NCI-H345 treated with DMSO at 0.1 percent for 48 hours (cell line): Measurements from ENCODE around the gene PANX2.
A peak's percentile ranks its signal among the peaks of the same experiment; 100 is the strongest.

ENCODE experiments used
- DNase-seq: peaks from one replicate; lab custom pipeline; 2025; ENCODE audit not compliant: unreplicated experiment; lab: John Stamatoyannopoulos, UW

Gene PANX2

DNA sequence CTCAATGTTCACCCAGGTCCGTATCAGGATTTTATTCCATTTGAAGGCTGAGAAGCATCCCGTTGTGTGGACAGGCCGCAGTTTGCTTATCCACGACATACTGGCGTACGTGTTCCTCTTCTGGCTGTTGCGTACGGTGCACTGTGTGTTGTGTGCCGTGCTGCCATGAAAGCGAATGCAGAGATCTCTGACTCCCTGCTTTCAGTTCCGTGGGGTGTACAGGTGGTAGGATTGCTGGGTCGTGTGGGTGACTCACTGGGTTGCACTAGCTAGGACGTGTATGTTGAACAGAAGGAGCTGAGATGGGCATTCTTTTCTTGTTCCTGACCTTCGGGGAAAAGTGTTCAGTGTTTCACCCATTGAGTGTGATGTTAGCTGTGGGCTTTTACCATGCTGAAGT lies 40.6 kb downstream of the PANX2 start:
- no peak for DNase-seq

DNA sequence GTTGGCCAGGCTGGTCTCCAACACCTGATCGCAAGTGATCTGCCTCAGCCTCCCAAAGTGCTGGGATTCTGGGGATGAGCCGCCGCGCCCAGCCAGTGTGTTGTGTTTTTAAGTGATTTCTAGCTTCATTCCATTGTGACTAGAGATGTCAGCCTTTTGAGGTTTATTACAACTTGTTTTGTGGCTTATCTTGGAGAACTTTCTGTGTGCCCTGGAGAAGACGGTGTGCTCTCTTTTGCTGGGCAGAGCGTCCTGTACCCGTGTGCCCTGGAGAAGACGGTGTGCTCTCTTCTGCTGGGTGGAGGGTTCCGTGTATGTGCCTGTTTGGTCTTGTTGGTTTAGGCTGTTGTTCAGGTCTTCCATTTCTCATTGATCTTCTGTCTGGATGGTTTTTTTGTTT lies 42.7 kb downstream of the PANX2 start:
- DNase-seq: no peak

DNA sequence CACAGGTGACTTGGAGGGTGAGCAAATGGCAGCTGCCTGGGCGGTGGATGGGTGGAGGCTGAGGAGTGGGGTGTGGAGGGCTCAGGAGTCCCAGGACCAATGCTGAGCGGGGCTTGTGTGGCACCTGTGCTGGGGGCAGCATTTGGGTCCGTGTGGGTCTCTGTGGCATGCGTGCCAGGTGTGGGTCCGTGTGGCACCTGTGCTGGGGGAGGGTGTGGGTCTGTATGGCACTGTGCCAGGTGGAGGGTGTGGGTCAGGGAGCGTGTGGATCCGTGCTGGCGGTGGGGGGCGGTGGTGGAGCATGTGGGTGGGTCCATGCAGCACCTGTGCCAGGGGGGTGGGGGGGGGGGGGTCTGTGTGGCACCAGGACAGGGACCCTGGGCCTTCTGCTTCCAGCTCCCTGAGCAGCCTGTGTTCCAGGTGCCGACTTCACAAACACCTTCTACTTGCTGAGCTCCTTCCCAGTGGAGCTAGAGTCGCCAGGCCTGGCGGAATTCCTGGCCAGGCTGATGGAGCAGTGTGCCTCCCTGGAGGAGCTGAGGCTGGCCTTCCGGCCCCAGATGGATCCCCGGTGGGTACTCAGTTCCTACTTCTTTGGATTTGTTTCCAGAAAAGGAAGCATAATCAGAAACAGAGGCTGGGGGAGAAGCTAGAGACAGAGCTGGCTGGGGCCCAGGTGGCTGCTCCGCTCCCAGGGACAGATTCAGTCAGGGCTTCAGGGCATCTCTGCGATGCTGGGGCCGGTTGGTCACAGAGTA lies 44.9 kb downstream of the PANX2 start:
- no peak for DNase-seq

DNA sequence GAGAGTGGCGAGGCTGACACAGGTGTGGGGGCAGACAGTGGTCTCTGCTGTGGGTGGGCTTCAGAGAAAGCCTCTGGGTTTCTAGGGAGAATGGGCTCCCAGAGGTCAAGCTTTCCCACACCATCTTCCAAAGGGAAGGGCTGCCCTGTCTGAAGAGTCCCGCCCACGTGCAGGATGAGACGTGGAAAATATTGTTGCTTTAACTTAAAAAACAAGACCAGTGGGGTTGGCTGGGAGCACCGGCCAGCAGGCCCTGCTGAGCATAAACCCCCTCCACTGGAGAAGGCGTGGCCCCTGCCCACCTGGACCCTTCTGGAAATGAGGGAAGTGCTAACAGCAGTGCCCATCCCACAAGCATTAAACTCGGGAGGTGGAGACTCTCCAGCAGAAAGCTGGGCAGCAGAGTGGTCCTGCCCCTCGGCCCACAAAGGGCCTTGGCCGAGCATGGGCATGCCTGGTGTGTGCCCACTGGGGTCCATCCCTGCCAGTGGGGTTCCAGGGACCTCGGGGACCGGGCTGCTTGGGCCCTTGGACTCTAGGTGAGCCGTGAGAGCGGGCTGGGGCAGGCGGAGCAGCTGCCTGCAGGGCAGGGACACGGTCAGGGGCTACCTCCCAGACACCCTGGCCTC lies 45.6 kb downstream of the PANX2 start:
- no peak for DNase-seq

DNA sequence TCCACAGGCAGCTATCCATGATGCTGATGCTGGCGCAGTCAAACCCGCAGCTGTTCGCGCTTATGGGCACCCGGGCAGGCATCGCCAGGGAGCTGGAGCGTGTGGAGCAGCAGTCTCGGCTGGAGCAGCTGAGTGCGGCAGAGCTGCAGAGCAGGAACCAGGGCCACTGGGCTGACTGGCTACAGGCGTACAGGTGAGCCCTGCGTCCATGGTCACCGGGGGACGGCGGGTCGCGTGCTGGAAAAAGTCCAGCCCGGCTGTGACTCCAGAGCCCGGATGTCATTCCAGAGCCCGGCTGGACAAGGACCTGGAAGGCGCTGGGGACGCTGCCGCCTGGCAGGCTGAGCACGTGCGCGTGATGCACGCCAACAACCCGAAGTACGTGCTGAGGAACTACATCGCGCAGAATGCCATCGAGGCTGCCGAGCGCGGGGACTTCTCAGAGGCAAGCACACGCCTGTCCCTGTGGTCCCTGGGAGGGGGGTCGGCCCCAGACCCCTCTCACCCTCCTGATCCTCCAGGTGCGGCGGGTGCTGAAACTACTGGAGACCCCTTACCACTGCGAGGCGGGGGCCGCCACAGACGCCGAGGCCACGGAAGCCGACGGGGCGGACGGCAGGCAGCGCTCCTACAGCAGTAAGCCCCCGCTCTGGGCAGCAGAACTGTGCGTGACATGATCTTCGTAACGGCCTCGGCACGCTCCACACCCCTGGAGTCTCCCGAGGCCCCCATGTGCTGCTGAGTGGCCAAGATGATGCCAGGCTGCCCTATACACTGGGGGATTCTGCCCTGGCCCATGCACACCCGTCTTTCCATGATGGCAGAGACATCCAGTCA lies 46.4 kb downstream of the PANX2 start:
- DNase-seq: no peak

DNA sequence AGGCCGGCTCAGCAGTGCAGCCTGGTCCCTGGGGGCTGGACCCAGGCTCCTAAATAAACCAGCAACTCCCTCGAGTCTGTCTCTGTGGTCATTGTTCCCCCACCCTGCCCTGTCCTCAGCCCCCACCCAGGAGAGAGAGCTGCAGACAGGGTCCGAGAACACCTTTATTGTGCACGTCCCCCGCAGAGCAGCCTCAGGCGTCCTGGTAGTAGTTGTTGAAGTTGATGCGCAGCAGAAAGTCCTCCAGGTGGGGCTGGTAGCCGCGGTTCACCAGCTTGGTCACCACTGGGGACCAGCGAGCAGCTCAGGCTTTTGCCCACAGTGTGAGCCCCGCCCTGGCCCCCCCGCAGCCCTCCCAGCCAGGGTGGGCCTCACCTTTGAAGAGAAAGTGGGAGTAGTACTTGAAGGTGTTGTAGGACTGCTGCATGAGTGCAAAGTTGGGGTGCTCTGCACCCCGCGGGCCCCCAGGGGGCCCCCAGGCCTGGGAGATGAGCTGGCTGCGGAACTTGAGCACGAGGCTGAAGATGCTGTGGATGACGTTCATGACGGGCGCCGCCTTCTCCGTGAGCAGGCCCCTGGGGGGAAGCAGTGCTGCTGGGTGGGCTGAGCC lies 47.1 kb downstream of the PANX2 start:
- no peak for DNase-seq

DNA sequence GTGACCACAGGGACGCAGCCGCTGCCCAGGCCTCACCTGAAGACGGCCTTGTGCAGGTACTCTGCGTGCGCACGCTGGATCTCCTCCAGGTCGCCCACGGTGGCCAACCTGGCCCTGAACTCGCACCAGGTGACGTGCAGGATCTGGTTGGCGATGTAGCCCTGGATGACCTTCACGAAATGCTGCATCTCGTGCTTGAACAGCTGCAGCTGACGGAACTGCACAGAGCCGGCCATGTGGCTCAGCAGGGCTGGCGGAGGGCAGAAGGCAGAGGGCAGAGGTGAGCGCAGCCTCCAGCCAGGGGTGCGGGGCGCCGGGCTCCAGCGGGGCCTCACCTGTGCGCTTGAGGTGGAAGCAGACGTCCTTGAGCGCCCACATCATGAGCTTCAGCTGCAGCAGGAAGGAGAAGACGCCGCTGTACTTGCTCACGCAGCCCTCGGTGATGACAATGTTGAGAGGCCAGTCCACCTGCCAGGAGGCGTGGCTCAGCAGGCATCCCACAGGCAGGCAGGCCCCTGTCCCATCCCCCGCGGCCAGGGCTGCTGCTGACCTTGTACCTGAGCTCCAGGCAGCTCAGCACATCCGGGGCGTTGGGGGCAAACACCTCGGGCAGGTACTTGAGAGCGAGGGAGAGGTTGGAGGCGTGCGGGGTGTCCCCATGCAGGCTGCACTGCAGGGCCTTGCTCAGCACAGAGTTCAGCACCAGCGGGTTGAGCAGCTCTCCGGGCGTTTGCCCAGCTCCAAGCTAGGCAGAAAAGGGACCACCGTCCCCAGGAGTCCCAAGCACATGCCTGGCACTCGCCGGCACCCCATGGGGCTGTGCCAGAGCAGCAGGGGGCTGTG lies 47.8 kb downstream of the PANX2 start:
- peak; percentile 5 for DNase-seq

DNA sequence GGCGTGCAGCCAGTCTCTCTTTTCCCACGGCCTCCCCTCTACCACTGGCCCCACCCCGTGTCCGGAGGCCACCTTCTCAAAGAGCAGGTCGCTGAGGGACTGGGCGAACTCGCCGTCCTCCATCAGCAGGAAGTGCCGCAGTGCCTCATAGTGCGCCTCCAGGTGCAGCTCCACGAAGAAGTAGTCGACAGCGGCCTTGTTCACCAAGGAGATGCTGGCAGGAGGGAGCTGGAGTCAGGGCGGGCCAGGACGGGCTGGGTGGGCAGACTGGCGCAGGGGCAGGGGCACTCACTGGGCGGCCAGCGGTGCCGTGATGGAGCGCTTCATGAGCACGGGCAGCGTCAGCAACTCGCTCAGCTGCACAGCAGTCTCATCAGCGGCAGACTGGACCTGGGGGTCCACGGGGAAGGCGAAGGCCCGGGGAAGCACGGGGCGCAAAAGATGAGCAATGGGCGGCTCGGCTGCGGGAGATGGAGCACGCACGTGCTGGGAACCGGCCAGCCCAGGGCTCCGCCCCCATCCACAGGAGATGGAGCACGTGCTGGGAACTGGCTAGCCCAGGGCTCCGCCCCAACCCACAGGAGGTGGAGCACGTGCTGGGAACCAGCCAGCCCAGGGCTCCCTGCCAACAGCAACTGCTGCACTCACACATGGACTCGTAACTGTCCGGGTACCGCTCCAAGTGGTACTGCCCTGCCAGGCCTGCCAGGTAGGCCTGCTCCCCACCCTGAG lies 48.6 kb downstream of the PANX2 start:
- DNase-seq: peak; percentile 37

DNA sequence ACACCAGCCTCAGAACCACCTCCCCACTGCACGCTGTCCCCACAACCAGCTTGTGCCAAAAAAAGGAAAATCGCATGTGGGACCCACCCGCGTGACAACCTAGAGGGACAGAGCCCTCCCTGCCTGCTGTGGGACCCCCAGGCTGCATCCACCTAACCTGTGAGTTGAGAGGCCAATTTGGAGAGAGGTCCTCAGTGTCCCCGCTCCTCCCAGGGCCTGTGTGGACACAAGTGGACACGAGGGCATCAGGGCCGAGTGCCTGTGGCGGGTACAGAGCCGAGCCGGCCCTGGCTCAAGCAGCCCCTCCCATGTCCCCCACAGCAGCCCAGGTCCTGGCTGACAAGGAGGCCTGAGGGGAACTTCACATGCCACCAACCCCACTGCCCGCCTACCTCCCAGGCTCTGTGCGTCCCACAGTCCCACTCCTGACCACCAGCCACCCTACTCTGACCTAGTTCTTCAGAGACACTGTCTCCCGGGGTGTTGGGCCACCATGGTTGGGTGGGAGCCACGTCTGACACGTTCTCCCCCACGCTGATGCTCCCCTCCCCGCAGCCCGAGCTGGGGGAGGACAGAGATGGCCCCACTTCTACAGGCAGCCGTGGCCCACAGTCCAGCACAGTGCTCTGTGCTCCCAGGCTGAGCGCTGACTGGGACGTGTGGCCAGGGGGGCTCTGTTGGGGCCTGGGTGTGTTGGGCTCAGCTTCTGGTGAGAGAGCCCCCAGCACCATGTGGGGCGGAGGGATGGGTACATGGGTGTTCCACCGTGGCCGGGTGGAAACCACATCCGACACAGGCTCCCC lies 49.5 kb downstream of the PANX2 start:
- no peak for DNase-seq

DNA sequence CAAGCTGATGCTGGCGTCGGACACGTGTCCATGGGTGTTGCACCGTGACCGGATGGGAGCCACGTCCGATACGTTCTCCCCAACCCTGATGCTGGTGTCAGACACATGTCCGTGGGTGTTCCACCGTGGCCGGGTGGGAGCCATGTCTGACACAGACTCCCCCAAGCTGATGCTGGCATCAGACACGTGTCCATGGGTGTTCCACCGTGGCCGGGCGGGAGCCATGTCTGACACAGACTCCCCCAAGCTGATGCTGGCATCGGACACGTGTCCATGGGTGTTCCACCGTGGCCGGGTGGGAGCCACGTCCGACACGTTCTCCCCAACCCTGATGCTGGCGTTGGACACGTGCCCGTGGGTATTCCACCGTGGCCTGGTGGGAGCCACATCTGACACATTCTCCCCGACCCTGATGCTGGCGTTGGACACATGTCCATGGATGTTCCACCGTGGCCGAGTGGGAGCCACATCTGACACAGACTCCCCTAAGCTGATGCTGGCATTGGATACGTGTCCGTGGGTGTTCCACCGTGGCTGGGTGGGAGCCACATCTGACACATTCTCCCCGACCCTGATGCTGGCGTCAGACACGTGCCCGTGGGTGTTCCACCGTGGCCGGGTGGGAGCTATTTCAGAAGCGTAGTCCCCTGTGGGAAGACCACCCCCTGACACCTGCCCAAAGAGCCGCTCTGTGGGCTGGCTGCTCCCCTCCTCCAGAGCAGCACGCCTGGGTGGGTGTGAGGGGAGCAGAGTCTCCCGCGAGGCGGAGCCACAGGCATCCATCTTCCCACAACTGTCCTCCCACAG lies 50.3 kb downstream of the PANX2 start:
- no peak for DNase-seq

DNA sequence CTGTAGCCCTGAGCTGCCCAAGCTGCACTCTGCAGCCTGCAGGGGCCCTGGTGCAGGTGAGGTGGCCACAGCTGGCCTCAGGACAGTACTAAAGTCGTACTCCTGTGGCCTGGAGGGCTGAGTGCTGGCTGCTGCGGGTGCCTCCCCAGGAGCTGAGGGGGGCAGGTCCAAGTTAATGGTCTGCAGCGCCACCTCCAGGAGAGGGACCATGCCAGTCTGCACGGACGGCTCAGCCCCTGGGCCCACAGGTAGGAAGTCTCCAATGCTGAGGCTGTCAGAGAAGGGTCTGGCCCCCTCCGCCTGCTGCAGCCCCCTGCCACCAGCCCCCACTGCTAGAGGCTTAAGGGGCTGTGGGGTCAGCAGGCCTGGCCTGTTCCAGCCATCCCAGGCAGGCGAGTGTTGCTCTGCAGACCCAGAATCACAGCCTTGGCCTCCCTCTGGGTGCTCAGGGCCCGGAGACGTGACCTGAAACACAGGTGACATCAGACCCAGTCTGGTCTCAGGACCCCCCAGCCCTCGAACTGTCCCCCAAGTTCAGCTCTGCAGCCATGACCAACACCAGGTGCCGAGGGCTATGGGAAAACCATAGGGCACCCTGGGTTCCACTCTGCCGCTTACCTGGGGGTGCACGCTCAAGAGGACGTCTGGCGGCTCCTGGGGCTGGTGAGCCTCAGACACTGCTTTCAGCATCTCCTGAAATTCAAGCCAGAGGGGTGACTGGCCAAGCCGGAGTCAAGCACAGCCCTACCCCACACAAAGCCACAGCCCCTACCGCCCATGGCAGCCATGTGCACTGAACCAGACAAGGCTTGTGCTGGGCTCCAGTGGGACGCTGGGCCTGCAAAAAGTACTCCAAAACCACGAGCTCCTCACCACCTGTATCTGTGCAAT lies 51.1 kb downstream of the PANX2 start:
- DNase-seq: no peak

DNA sequence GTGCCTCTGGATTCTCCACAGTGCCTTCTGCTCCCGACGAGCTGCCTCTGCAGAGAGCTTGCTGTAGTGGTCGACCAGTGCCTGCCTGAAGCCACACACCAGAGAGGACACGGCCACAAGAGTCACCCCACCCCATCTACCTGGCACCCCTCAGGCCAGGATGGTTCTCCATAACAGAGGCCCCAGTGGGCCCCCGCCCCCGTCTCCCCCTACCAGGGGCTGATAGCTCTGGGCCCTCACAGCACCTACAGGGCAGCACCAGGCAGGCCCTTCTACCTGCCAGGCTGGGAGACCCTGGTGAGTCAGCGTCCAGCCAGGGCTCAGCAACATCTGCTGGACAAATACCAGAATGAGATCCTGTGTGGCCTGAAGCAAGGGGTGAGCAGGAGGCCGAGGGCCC lies 52.0 kb downstream of the PANX2 start:
- no peak for DNase-seq

DNA sequence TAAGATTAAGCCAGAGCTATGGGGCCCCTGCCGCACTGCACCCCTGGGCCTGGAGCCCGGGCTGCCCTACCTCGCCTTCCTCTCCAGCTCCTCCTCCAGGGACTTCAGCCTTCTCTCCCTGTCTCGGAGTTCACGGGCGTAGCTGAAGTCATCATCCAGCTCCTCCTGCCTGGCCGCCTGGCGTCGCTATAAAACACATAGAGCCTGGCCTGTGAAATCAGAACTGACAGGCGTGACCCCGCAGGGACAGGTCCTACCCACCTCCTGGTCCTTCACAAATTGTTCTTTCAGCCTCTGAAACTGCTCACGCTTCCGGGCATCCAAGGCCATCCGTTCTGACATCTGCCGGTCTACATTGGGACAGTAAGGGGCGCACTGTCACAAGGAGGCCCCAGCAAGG lies 53.5 kb downstream of the PANX2 start:
- DNase-seq: no peak

DNA sequence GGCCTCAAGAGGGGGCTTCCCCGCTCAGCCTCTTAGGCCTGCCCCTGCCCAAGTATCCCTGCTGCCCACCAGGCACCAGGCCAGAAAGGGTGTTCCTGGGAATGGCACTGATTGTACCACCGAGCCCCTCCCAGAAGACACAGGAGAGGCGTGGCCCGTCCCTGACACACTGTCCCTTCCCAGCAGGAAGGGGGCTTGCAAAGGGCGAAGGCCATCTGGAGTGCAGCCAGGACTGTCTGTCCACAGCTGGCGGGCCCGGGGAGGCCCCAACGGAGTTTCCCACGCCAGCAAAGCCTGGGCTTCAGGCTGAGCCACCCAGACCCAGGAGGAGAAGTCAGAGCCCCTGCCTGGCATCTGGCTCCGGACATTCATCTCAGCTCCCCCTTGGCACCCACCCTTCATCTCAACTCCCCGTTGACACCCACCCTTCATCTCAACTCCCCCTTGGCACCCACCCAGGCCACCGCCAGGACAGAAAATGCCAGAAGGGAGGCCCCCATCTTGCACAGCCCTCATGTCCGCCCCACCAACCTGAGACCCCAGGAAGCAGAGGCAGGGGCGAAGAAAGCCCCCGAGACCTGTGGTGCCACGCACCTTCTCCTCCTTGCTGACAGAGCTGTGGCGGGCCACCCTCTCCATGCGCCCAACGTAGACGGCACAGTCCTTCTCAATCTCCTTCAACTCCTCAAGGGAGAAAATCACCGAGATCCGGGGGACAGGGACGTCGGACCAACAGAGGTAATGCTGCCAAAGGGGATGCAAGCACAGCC lies 54.9 kb downstream of the PANX2 start:
- no peak for DNase-seq

DNA sequence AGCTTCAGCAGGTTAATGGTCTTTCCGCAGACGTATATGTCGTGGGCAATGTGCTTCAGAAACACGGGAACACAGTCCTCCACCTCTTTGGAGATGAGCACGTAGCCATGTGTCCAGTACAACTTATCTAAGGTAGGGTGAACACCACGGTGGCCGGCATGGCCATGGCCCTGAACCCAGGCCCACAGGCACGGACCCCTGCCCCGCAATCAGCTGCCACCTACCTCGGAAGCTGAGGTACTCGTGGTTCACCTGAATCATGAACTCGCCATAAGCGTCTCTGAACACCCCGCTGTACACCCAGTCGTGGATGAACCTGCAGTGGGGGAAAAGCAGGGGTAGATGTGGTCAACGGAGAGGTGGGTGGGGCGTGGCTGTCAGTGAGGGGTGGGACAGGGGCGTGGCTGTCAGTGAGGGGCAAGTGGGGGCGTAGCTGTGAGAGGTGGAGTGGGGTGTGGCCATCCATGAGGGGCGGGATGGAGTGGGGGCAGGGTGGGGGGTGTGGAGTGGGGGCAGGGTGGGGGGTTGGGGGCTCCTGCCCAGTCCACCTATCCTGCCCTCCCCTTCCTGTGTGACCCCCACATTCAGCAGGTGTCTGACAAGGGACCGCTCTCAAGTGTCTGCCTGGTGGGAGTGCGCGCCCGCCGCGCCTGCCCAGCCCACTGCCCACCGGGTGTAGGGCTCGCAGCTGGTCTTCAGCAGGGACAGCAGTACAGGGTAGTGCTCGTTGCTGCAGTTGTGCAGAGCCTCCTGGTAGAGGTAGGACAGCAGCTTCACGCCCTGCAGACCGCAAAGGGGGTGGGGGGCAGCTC lies 55.7 kb downstream of the PANX2 start:
- no peak for DNase-seq

DNA sequence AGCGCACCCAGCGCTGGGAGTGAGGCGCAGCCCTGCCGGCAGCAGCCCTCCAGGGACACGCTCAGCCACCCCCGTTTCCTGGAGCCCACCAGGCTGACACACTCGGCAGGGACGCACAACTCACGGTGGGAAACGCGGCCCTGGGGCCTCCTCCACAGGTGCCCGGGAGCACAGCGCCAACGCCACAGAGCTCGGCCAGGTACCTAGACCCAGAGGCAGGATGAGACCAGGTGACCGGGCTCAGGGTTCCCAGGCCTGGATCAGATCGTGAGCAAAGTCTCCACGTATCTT lies 56.3 kb downstream of the PANX2 start:
- DNase-seq: no peak
